ENCODE measurements around the gene ITPA. TPM values are rescaled to one million over a fixed set of nuclear protein-coding genes. Genes with fewer than 3 reads are reported as not detected.

Gene ITPA
- total and polyA plus RNA-seq, 9 donors: 43.5 to 52.5 (median 48.3) TPM

DNA sequence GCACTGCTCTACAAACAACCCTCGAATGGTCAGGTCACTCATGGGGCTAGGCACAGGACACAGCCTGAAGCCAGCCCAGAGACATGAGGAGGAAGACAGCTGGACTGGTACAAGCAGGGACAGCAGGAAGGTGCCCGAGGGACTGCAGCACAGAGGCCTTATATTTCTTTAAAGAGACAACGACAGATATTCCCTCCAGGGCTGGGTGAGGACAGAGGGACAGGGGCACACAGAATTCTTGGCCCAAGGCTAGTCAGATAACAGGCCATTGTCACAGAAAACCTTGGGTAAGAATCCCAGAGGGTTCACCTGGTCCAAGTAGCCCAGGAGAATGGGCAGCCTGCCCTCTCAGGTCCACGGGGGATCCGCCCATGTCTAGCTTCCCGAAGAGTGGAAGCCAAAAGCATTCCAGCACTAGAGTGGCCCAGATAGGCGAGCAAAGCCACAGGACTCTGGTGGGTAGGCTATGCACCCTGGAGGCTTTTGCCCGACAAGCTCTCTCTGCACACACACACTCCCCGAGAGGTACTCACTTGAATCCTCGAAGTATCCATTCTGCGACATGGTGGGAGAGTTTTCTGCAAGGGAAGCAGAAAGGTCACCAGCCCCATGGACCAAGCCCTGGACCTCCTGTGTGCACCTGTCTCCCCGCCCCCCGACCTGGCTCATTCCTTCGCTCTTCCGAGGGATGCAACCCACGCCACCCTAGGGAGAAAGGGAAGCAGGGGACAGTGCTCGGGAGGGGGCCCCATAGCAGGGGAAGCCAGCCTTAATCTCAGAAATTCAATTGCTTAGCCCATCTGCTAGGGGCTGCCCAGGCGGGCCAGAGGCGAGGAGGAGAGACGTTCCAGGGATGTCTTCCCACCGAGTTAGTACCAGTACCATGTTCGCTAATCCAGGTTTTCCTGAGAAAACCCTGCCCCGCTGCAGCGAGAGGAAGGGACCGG, 28.0 kb downstream of the ITPA start:
- no peak overlapping the region for H3K4me3 ChIP-seq (ENCODE audit: low read length)
- no peaks in the 10 kb centered on the region for H3K9me3 ChIP-seq (replicated peaks; ENCODE audit: control insufficient read depth, low read depth, low read length)
- no peak for DNase-seq
- peaks cover 69% of the 10 kb centered on the region for H3K27me3 ChIP-seq (ENCODE audit: control insufficient read depth, insufficient read depth, low read length)
- no peaks in the 10 kb centered on the region for H3K36me3 ChIP-seq (ENCODE audit: control insufficient read depth, insufficient read depth, low read length)
- H3K27ac ChIP-seq (ENCODE audit: low read length): no peak overlapping the region
- H3K4me1 ChIP-seq (ENCODE audit: control insufficient read depth, insufficient read depth, low read length): peaks cover 23% of the 10 kb centered on the region
- WGBS (ENCODE audit: insufficient coverage): 40% methylated on average over 20 of the region's 25 CpGs

- Histone ChIP-seq H3K36me3 (ENCODE audit: control insufficient read depth, insufficient read depth, low read length) (no peaks in the 10 kb centered on the region), H3K9me3 (replicated peaks; ENCODE audit: control insufficient read depth, low read depth, low read length) (no peaks in the 10 kb centered on the region), H3K27ac (ENCODE audit: low read length) (no peak overlapping the region), H3K27me3 (ENCODE audit: control insufficient read depth, insufficient read depth, low read length) (peaks cover 75% of the 10 kb centered on the region), H3K4me3 (ENCODE audit: low read length) (peak overlapping the region; percentile 46), H3K4me1 (ENCODE audit: control insufficient read depth, insufficient read depth, low read length) (peaks cover 23% of the 10 kb centered on the region)
- no peak for DNase-seq
- under 1% methylated on average over 50 of the region's 59 CpGs for WGBS (ENCODE audit: insufficient coverage)
Measured at GRCh38 chr20:3237958-3238615, 28.8 kb downstream of the ITPA start.

GRCh38 chr20:3238616-3239025, 29.3 kb downstream of the ITPA start:
- DNase-seq: peak; percentile 42
- peak overlapping the region; percentile 46 for H3K4me3 ChIP-seq (ENCODE audit: low read length)
- H3K4me1 ChIP-seq (ENCODE audit: control insufficient read depth, insufficient read depth, low read length): peaks cover 23% of the 10 kb centered on the region
- no peak overlapping the region for H3K27ac ChIP-seq (ENCODE audit: low read length)
- under 1% methylated on average over 48 of the region's 48 CpGs for WGBS (ENCODE audit: insufficient coverage)
- no peaks in the 10 kb centered on the region for H3K36me3 ChIP-seq (ENCODE audit: control insufficient read depth, insufficient read depth, low read length)
- H3K9me3 ChIP-seq (replicated peaks; ENCODE audit: control insufficient read depth, low read depth, low read length): no peaks in the 10 kb centered on the region
- H3K27me3 ChIP-seq (ENCODE audit: control insufficient read depth, insufficient read depth, low read length): peaks cover 80% of the 10 kb centered on the region

DNA sequence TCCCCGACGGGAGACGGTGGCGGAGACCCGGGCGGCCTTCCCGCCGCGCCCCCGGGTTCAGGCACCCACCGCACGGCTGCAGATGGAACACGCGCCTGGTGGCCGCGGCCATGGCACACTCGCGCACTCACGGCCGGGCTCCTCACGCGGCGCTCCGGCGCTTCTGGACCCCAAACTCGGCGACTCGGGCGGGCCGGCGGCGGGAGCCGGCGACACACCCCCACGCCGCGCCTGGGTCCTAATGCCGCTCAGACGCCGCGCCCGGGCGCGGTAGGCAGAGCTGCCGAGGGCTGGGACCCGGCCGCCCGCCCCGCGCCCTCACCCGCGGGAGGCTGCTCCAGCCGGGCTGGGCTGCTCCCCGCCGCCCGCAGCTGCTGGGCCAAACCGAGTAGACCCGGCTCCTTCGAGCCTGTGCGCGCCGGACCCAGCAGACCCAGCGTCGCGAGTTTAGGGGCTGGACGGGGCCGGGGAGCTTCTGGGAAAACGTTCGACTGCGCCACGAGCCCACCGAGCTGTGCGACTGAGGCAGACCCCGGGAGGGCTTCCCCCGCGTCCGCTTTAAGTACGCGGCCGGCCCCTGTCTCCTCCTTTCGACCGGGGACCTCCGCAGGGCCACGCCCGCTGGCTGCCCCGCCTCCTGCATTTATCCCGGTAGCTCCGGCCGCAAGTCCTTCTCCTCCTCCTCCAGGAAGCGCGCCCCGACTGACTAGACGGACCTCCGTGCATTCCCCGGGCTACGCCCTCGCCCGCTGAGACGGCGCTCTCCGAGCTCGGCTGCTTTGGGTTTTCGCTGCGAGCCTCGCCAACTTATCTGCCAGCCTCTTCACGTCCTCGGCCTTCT, 29.9 kb downstream of the ITPA start, which contains the start of gene SLC4A11:
Gene SLC4A11 (minus strand): TSS at position 165 of the 841 bp plus-strand sequence. CDS start 53 bp downstream, at position 112.
- peak; percentile 38 for DNase-seq
- WGBS (ENCODE audit: insufficient coverage): under 1% methylated on average over 107 of the region's 107 CpGs
- H3K27ac ChIP-seq (ENCODE audit: low read length): no peak within 1 kb of the TSS
- no peaks in the 10 kb centered on the region for H3K36me3 ChIP-seq (ENCODE audit: control insufficient read depth, insufficient read depth, low read length)
- H3K27me3 ChIP-seq (ENCODE audit: control insufficient read depth, insufficient read depth, low read length): peaks cover 87% of the 10 kb centered on the region
- no peaks in the 10 kb centered on the region for H3K9me3 ChIP-seq (replicated peaks; ENCODE audit: control insufficient read depth, low read depth, low read length)
- H3K4me3 ChIP-seq (ENCODE audit: low read length): peak within 1 kb of the TSS; percentile 46
- H3K4me1 ChIP-seq (ENCODE audit: control insufficient read depth, insufficient read depth, low read length): peaks cover 23% of the 10 kb centered on the region

GRCh38 chr20:3239867-3240775, 30.8 kb downstream of the ITPA start:
- H3K27me3 ChIP-seq (ENCODE audit: control insufficient read depth, insufficient read depth, low read length): peaks cover 94% of the 10 kb centered on the region
- no peaks in the 10 kb centered on the region for H3K36me3 ChIP-seq (ENCODE audit: control insufficient read depth, insufficient read depth, low read length)
- H3K4me1 ChIP-seq (ENCODE audit: control insufficient read depth, insufficient read depth, low read length): peaks cover 23% of the 10 kb centered on the region
- no peak overlapping the region for H3K27ac ChIP-seq (ENCODE audit: low read length)
- no peak for DNase-seq
- no peaks in the 10 kb centered on the region for H3K9me3 ChIP-seq (replicated peaks; ENCODE audit: control insufficient read depth, low read depth, low read length)
- 11% methylated on average over 35 of the region's 54 CpGs for WGBS (ENCODE audit: insufficient coverage)
- peak overlapping the region; percentile 46 for H3K4me3 ChIP-seq (ENCODE audit: low read length)

GRCh38 chr20:3240776-3241363, 31.6 kb downstream of the ITPA start:
- H3K27ac ChIP-seq (ENCODE audit: low read length): no peak overlapping the region
- 54% methylated on average over 11 of the region's 15 CpGs for WGBS (ENCODE audit: insufficient coverage)
- DNase-seq: no peak
- peaks cover 23% of the 10 kb centered on the region for H3K4me1 ChIP-seq (ENCODE audit: control insufficient read depth, insufficient read depth, low read length)
- no peak overlapping the region for H3K4me3 ChIP-seq (ENCODE audit: low read length)
- H3K9me3 ChIP-seq (replicated peaks; ENCODE audit: control insufficient read depth, low read depth, low read length): no peaks in the 10 kb centered on the region
- peaks cover 87% of the 10 kb centered on the region for H3K27me3 ChIP-seq (ENCODE audit: control insufficient read depth, insufficient read depth, low read length)
- H3K36me3 ChIP-seq (ENCODE audit: control insufficient read depth, insufficient read depth, low read length): no peaks in the 10 kb centered on the region

DNA sequence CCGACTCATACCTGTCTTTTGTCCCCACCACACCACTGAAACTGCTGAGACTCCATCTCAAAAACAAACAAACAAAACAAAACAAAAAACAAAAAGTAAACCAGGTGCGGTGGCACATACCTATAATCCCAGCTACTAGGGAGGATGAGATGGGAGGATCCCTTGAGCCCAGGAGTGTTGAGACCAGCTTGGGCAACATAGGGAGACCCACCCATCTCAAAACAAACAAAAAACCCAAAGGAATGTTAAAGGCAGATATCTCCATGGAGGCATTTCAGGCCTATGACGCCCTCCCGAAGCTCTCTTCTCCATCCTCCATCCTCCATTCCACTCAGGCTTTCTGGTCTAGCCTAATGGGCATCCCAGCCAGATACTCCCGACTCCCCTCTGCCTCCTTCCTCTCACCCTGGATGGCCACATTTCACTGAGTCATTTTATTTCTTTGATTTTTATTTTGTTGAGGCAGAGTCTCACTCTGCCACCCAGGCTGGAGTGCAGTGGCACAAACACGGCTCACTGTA, 32.9 kb downstream of the ITPA start:
- H3K4me1 ChIP-seq (ENCODE audit: control insufficient read depth, insufficient read depth, low read length): peaks cover 23% of the 10 kb centered on the region
- no peaks in the 10 kb centered on the region for H3K36me3 ChIP-seq (ENCODE audit: control insufficient read depth, insufficient read depth, low read length)
- H3K4me3 ChIP-seq (ENCODE audit: low read length): no peak overlapping the region
- H3K9me3 ChIP-seq (replicated peaks; ENCODE audit: control insufficient read depth, low read depth, low read length): no peaks in the 10 kb centered on the region
- WGBS (ENCODE audit: insufficient coverage): 87% methylated on average over 2 of the region's 6 CpGs
- no peak overlapping the region for H3K27ac ChIP-seq (ENCODE audit: low read length)
- H3K27me3 ChIP-seq (ENCODE audit: control insufficient read depth, insufficient read depth, low read length): peaks cover 81% of the 10 kb centered on the region
- no peak for DNase-seq

DNA sequence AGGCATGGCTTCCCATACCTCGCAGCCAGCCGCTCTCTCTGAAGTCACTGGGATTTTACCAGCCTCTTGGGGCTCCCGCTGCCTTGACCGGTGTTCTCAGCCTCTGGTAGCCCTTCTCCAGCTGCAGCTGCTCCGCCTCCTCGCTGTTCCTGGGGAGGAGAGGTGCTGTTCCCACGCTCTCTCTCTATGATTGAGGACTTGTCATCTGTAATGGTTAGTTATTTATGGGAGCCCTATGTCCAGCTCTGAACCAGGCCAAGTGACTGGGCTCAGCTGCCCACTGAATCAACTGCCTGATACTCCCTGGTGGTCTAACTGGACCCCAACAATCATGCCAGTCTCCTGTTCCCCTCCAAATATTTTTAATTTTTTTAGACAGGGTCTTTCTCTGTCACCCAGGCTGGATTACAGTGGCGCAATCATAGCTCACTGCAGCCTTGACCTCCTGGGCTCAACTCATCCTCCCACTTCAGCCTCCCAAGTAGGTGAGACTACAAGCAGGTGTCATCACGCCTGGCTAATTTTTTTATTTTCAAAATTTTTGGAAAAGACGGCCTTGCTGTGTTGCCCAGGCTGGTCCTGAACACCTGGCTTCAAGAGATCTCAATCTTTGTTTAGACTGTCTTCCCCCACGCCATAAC, 34.5 kb downstream of the ITPA start:
- Histone ChIP-seq H3K9me3 (replicated peaks; ENCODE audit: control insufficient read depth, low read depth, low read length) (no peaks in the 10 kb centered on the region), H3K36me3 (ENCODE audit: control insufficient read depth, insufficient read depth, low read length) (no peaks in the 10 kb centered on the region), H3K27me3 (ENCODE audit: control insufficient read depth, insufficient read depth, low read length) (peaks cover 81% of the 10 kb centered on the region), H3K4me3 (ENCODE audit: low read length) (no peak overlapping the region), H3K4me1 (ENCODE audit: control insufficient read depth, insufficient read depth, low read length) (peaks cover 22% of the 10 kb centered on the region), H3K27ac (ENCODE audit: low read length) (no peak overlapping the region)
- WGBS (ENCODE audit: insufficient coverage): 60% methylated on average over 7 of the region's 11 CpGs
- no peak for DNase-seq

All from muscle of leg (tissue), 11 donors.